GM12878 (cell line): ENCODE results near the gene LCT. TPM values are rescaled to one million over a fixed set of nuclear protein-coding genes. Genes with fewer than 3 reads are reported as not detected.

ENCODE experiments used
- ATAC-seq: fragments of 200-7000 bp; cut with Tn5 transposase; 3 replicates; pipeline ENCODE4 v1.9.1; 2020; ENCODE audit warnings: mild to moderate bottlenecking, moderate library complexity
- BruUV-seq: library from RNA; stranded (reverse); fragments of 400-500 nt; replicated peaks from 2 replicates; lab custom pipeline; 2021; lab: Mats Ljungman, UMichigan
- CTCF ChIA-PET: fragments of 300-600 bp; sonication (Branson Sonifier 250); formaldehyde crosslinking; extraction: SDS; loops from one replicate; lab custom pipeline; 2021; ENCODE audit warnings: inconsistent platforms; lab: Yijun Ruan, JAX
- POLR2A ChIA-PET: fragments of 350-600 bp; formaldehyde crosslinking; extraction: SDS; loops from one replicate; lab custom pipeline; 2021; ENCODE audit warnings: inconsistent platforms; lab: Charles Lee
- RAD21 ChIA-PET: fragments of 300-600 bp; sonication (Branson Sonifier 250); formaldehyde crosslinking; loops from one replicate; lab custom pipeline; 2023; ENCODE audit warnings: antibody characterized with exemption; ENCODE audit not compliant: unreplicated experiment; lab: Charles Lee
- SMC1A ChIA-PET: fragments of 300-600 bp; sonication (Branson Sonifier 250); formaldehyde crosslinking; loops from one replicate; lab custom pipeline; 2023; ENCODE audit not compliant: unreplicated experiment, uncharacterized antibody; lab: Charles Lee
- DNase-seq: peaks from one replicate; pipeline ENCODE4 v3.0.0-alpha.2; 2011; ENCODE audit warnings: low read depth, low spot score
- FAIRE-seq: peaks from 3 replicates; lab custom pipeline; 2011; peaks lifted over from hg19 to GRCh38; lab: Jason Lieb, UNC
- H2AFZ ChIP-seq: 2 replicates; pipeline ENCODE4 v1.6.0; 2011; ENCODE audit warnings: low read depth, low read length, control low read depth; ENCODE audit not compliant: control insufficient read depth
- H3K27ac ChIP-seq: 2 replicates; pipeline ENCODE4 v1.5.1; 2011; ENCODE audit warnings: control low read depth; ENCODE audit not compliant: control insufficient read depth, insufficient read depth
- H3K27me3 ChIP-seq, 2 experiments: replicated peaks in 1 of 2; 2 replicates each; pipeline versions ENCODE4 v1.6.0 to v1.6.1; 2011; ENCODE audit warnings: low read length in 1 of 2; ENCODE audit not compliant: control insufficient read depth in 2 of 2, insufficient read depth in 2 of 2
- H3K36me3 ChIP-seq, 2 experiments: 2 replicates each; pipeline ENCODE4 v1.5.1; 2011; ENCODE audit warnings: low read length in 1 of 2; ENCODE audit not compliant: control insufficient read depth in 2 of 2, insufficient read depth in 2 of 2
- H3K4me1 ChIP-seq: 2 replicates; pipeline ENCODE4 v1.6.1; 2011; ENCODE audit warnings: mild to moderate bottlenecking, low read length, moderate library complexity, mixed read lengths; ENCODE audit not compliant: control insufficient read depth, insufficient read depth
- H3K4me2 ChIP-seq: 2 replicates; pipeline ENCODE4 v1.6.0; 2011; ENCODE audit warnings: control low read depth; ENCODE audit not compliant: control insufficient read depth, insufficient read depth
- H3K4me3 ChIP-seq: fragments of 200-600 bp; sonication (generic); 2 replicates; pipeline ENCODE4 v1.5.1; 2016
- H3K79me2 ChIP-seq: 2 replicates; pipeline ENCODE4 v1.6.0; 2011; ENCODE audit warnings: low read length; ENCODE audit not compliant: control insufficient read depth, insufficient read depth
- H3K9ac ChIP-seq: 2 replicates; pipeline ENCODE4 v1.8.0; 2011; ENCODE audit warnings: low read length, control low read depth, mixed read lengths; ENCODE audit not compliant: control insufficient read depth, insufficient read depth
- H3K9me3 ChIP-seq: replicated peaks from 3 replicates; pipeline ENCODE4 v1.5.1; 2011; ENCODE audit warnings: mild to moderate bottlenecking, low read length; ENCODE audit not compliant: control insufficient read depth, insufficient read depth
- H4K20me1 ChIP-seq: 2 replicates; pipeline ENCODE4 v1.6.0; 2011; ENCODE audit not compliant: control insufficient read depth, insufficient read depth
- WGBS: methylation state at CpG from one replicate; pipeline ENCODE4 v1.1.6; 2016; ENCODE audit warnings: low lambda C conversion rate; ENCODE audit not compliant: insufficient replicate concordance, insufficient coverage; ENCODE audit errors: missing lambda C conversion rate; 5-methylcytosine and 5-hydroxymethylcytosine counted together
- in situ Hi-C: fragments of 300-500 bp; cut with MboI; formaldehyde crosslinking; loops from 9 replicates; pipeline ENCODE4 v1.14.3; 2018; ENCODE audit warnings: mixed read lengths
- intact Hi-C: fragments of 100-400 bp; cut with micrococcal nuclease; formaldehyde crosslinking; loops from one replicate; pipeline ENCODE4 v1.14.2; 2022; ENCODE audit not compliant: unreplicated experiment
- polyA plus RNA-seq, 11 experiments: library from polyadenylated mRNA; depleted of rRNA in 4 of 11; unstranded in 6 of 11; stranded (reverse) in 5 of 11; fragments of >200 nt; fragmentation: Nextera tagmentation in 4 of 11; fragmentation: Illumina TruSeq in 1 of 11; extraction: Ambion mirVana in 4 of 11; extraction: Trizol in 1 of 11; gene quantifications; 1 replicate in 1 of 11; 2 replicates in 10 of 11; pipeline versions ENCODE4 v1.2.1 to v1.2.3, GENCODE V29; 2011 to 2016; ENCODE audit warnings: inconsistent platforms in 2 of 11, missing spikeins in 2 of 11, low read depth in 1 of 11
- total RNA-seq, 4 experiments: library from RNA; depleted of rRNA in 3 of 4; stranded (reverse); fragments of >200 nt in 3 of 4; fragmentation: Illumina TruSeq in 1 of 4; extraction: Trizol in 1 of 4; gene quantifications; 2 replicates each; pipeline versions ENCODE4 v1.2.1 to v1.2.3, GENCODE V29; 2013 to 2021
- TF ChIP-seq, protein P1 (sequence below): IDR thresholded peaks from 2 replicates; pipeline ENCODE4 v1.6.1; 2011; ENCODE audit warnings: low read depth, low read length, improper control_type of control experiment, borderline replicate concordance
- TF ChIP-seq, protein P2 (sequence below), 3 experiments: IDR thresholded peaks in 2 of 3; conservative IDR thresholded peaks in 1 of 3; 2 replicates each; pipeline ENCODE4 v1.5.1; 2011; ENCODE audit warnings: low read depth in 3 of 3, low read length in 3 of 3, mild to moderate bottlenecking in 3 of 3, control low read depth in 2 of 3, moderate library complexity in 2 of 3, inconsistent platforms in 1 of 3, mixed read lengths in 1 of 3; ENCODE audit not compliant: control insufficient read depth in 2 of 3, insufficient read depth in 1 of 3; ENCODE audit errors: extremely low read depth in 1 of 3

The LCT gene
- total and polyA plus RNA-seq, 10 of the 15 experiments (the other 5 are each of a cell fraction or from before 2014, with no cell fraction given) = 0.02 to 0.09 (median 0.07) TPM; not detected in 3

DNA sequence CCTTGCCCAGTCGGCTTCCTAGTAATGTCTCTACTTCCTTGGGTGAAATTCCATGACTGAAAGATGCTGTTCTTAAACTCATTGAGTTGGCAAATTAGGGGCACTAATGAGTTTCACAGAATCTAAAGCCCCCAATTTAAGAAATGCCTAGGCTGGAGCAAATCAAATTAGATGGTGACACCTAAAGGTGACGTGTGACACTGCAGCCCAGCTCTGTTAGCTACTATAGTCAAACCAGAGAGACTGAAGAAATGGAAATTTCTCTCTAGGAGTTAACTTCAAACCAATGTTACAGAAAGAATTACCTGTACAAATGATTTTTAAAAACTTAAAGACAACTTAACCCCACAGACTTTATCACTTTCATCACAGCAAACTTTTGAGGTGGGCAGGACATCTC is 37.2 kb downstream of the LCT start:
- CTCF ChIA-PET = interaction anchor here (0.6 to 5.8 kb wide), 5 partner anchors 88 to 798 kb away, joined by 3 to 38 read pairs (median 4); no protein-coding TSS in a partner anchor
- no peak for FAIRE-seq

More for the DNA sequence above, 37.2 kb downstream of the LCT start:
- Histone ChIP-seq H3K4me2 (no peak overlapping the region), H3K9ac (no peak overlapping the region), H4K20me1 (no peaks in the 10 kb centered on the region), H2AFZ (no peak overlapping the region), H3K36me3 (no peaks in the 10 kb centered on the region; a peak in 1 of 4 replicates), H3K27me3 (no peaks in the 10 kb centered on the region), H3K4me3 (no peak overlapping the region), H3K79me2 (no peaks in the 10 kb centered on the region), H3K4me1 (peaks cover 5% of the 10 kb centered on the region), H3K9me3 (peaks cover 5% of the 10 kb centered on the region; the same call in 2 of the 3 replicates), H3K27ac (no peak overlapping the region)
- BruUV-seq = no TSS peak
- TF ChIP-seq, protein P1, sequence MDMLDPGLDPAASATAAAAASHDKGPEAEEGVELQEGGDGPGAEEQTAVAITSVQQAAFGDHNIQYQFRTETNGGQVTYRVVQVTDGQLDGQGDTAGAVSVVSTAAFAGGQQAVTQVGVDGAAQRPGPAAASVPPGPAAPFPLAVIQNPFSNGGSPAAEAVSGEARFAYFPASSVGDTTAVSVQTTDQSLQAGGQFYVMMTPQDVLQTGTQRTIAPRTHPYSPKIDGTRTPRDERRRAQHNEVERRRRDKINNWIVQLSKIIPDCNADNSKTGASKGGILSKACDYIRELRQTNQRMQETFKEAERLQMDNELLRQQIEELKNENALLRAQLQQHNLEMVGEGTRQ = no peak
- TF ChIP-seq, protein P2, sequence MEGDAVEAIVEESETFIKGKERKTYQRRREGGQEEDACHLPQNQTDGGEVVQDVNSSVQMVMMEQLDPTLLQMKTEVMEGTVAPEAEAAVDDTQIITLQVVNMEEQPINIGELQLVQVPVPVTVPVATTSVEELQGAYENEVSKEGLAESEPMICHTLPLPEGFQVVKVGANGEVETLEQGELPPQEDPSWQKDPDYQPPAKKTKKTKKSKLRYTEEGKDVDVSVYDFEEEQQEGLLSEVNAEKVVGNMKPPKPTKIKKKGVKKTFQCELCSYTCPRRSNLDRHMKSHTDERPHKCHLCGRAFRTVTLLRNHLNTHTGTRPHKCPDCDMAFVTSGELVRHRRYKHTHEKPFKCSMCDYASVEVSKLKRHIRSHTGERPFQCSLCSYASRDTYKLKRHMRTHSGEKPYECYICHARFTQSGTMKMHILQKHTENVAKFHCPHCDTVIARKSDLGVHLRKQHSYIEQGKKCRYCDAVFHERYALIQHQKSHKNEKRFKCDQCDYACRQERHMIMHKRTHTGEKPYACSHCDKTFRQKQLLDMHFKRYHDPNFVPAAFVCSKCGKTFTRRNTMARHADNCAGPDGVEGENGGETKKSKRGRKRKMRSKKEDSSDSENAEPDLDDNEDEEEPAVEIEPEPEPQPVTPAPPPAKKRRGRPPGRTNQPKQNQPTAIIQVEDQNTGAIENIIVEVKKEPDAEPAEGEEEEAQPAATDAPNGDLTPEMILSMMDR (IDR thresholded peaks at IDR 0.05 in 2 of 3, conservative IDR thresholded peaks at IDR 0.05 in 1 of 3; ENCODE audit: control insufficient read depth in 2 of 3, extremely low read depth in 1 of 3, insufficient read depth in 1 of 3, low read depth in 3 of 3, low read length in 3 of 3) = peak in 2 of 3 experiments; percentile 1 to 27; a peak in 1 of 6 replicates
- POLR2A ChIA-PET = no interaction called here
- ATAC-seq = no peak
- no peak for DNase-seq
- in situ Hi-C loops = no loop called here
- SMC1A ChIA-PET = interaction anchor here (1.0 kb wide), 1 partner anchor 214 kb away, joined by 3 read pairs; no protein-coding TSS in a partner anchor
- intact Hi-C loops = loop anchor here (5.0 kb wide), 2 partner anchors 327 to 797 kb away; no protein-coding TSS in a partner anchor
- RAD21 ChIA-PET = interaction anchor here (1.3 kb wide), 1 partner anchor 583 kb away, joined by 3 read pairs; no protein-coding TSS in a partner anchor
- 40% methylated on average over 2 of the region's 2 CpGs for WGBS
